ENCODE data around the gene SOWAHA.

Gene SOWAHA

GRCh38 chr5:132766806-132767055, 46.4 kb upstream of the SOWAHA start:
- TF ChIP-seq NFIC (IDR thresholded peaks at IDR 0.05) (no peak), MAX (IDR thresholded peaks at IDR 0.05) (no peak), ZBTB7A (IDR thresholded peaks at IDR 0.05; ENCODE audit: low read depth) (no peak), FOXM1 (IDR thresholded peaks at IDR 0.05; ENCODE audit: borderline replicate concordance, low read depth) (no peak), CREB1 (IDR thresholded peaks at IDR 0.05; ENCODE audit: low read depth) (no peak), CEBPB (IDR thresholded peaks at IDR 0.05) (no peak), TEAD4 (IDR thresholded peaks at IDR 0.05) (no peak), TCF12 (IDR thresholded peaks at IDR 0.05; ENCODE audit: low read depth) (no peak), EGR1 (IDR thresholded peaks at IDR 0.05) (no peak), TAF1 (IDR thresholded peaks at IDR 0.05; ENCODE audit: low read depth) (no peak), YY1 (IDR thresholded peaks at IDR 0.05; ENCODE audit: low read depth) (no peak), REST (IDR thresholded peaks at IDR 0.05; ENCODE audit: low read depth) (no peak), EP300 (IDR thresholded peaks at IDR 0.05; ENCODE audit: borderline replicate concordance) (no peak), RAD21 (IDR thresholded peaks at IDR 0.05; ENCODE audit: low read depth) (no peak)
- TF ChIP-seq, protein P1, sequence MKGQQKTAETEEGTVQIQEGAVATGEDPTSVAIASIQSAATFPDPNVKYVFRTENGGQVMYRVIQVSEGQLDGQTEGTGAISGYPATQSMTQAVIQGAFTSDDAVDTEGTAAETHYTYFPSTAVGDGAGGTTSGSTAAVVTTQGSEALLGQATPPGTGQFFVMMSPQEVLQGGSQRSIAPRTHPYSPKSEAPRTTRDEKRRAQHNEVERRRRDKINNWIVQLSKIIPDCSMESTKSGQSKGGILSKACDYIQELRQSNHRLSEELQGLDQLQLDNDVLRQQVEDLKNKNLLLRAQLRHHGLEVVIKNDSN (IDR thresholded peaks at IDR 0.05), result no peak

- TF ChIP-seq, protein P1 (IDR thresholded peaks at IDR 0.05), result no peak
- TF ChIP-seq CEBPB (IDR thresholded peaks at IDR 0.05) (no peak), NFIC (IDR thresholded peaks at IDR 0.05) (no peak), TAF1 (IDR thresholded peaks at IDR 0.05; ENCODE audit: low read depth) (no peak), REST (IDR thresholded peaks at IDR 0.05; ENCODE audit: low read depth) (no peak), MAX (IDR thresholded peaks at IDR 0.05) (no peak), TEAD4 (IDR thresholded peaks at IDR 0.05) (no peak), RAD21 (IDR thresholded peaks at IDR 0.05; ENCODE audit: low read depth) (no peak), ZBTB7A (IDR thresholded peaks at IDR 0.05; ENCODE audit: low read depth) (no peak), EP300 (IDR thresholded peaks at IDR 0.05; ENCODE audit: borderline replicate concordance) (no peak), CREB1 (IDR thresholded peaks at IDR 0.05; ENCODE audit: low read depth) (no peak)
These were observed 46.0 kb upstream of the SOWAHA start for GRCh38 chr5:132767150-132767549.

DNA sequence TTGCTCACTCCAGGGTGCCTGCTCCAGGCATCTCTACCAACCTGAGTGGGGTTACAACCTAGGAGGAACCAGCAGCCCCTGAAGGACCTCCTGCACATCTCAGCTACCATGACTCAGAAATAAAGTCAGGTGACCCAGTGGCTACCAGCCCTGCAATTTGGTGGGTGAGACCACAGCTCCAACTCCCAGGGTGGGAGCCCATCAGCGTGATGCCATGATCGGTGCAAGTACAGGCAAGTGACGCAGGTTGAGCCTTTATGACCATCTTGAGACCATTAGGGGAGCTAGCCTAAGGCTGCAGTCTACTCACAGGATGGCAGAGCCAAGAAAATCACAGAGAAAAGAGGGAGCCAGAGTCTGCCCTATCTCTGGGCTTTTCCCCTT, 44.6 kb upstream of the SOWAHA start:
- no peak for TF ChIP-seq MAX (IDR thresholded peaks at IDR 0.05)
- TF ChIP-seq CREB1 (IDR thresholded peaks at IDR 0.05; ENCODE audit: low read depth), result no peak
- no peak for TF ChIP-seq CEBPB (IDR thresholded peaks at IDR 0.05)
- TF ChIP-seq REST (IDR thresholded peaks at IDR 0.05; ENCODE audit: low read depth), result no peak
- TF ChIP-seq EGR1 (IDR thresholded peaks at IDR 0.05), result no peak
- TF ChIP-seq RAD21 (IDR thresholded peaks at IDR 0.05; ENCODE audit: low read depth), result no peak
- no peak for TF ChIP-seq EP300 (IDR thresholded peaks at IDR 0.05; ENCODE audit: borderline replicate concordance)
- no peak for TF ChIP-seq TAF1 (IDR thresholded peaks at IDR 0.05; ENCODE audit: low read depth)
- no peak for TF ChIP-seq NFIC (IDR thresholded peaks at IDR 0.05)
- no peak for TF ChIP-seq ZBTB7A (IDR thresholded peaks at IDR 0.05; ENCODE audit: low read depth)
- TF ChIP-seq, protein P1 (IDR thresholded peaks at IDR 0.05), result no peak
- TF ChIP-seq YY1 (IDR thresholded peaks at IDR 0.05; ENCODE audit: low read depth), result no peak
- TF ChIP-seq TCF12 (IDR thresholded peaks at IDR 0.05; ENCODE audit: low read depth), result no peak

GRCh38 chr5:132770476-132771159, 42.5 kb upstream of the SOWAHA start:
- TF ChIP-seq MAX (IDR thresholded peaks at IDR 0.05), result no peak
- TF ChIP-seq REST (IDR thresholded peaks at IDR 0.05; ENCODE audit: low read depth), result no peak
- TF ChIP-seq TCF12 (IDR thresholded peaks at IDR 0.05; ENCODE audit: low read depth), result no peak
- no peak for TF ChIP-seq CREB1 (IDR thresholded peaks at IDR 0.05; ENCODE audit: low read depth)
- TF ChIP-seq TEAD4 (IDR thresholded peaks at IDR 0.05), result no peak
- TF ChIP-seq FOXM1 (IDR thresholded peaks at IDR 0.05; ENCODE audit: borderline replicate concordance, low read depth), result no peak
- no peak for TF ChIP-seq NFIC (IDR thresholded peaks at IDR 0.05)
- no peak for TF ChIP-seq EGR1 (IDR thresholded peaks at IDR 0.05)
- no peak for TF ChIP-seq RAD21 (IDR thresholded peaks at IDR 0.05; ENCODE audit: low read depth)
- TF ChIP-seq ZBTB7A (IDR thresholded peaks at IDR 0.05; ENCODE audit: low read depth), result no peak
- TF ChIP-seq CEBPB (IDR thresholded peaks at IDR 0.05), result no peak
- no peak for TF ChIP-seq YY1 (IDR thresholded peaks at IDR 0.05; ENCODE audit: low read depth)
- no peak for TF ChIP-seq TAF1 (IDR thresholded peaks at IDR 0.05; ENCODE audit: low read depth)
- TF ChIP-seq, protein P1 (IDR thresholded peaks at IDR 0.05), result no peak
- no peak for TF ChIP-seq EP300 (IDR thresholded peaks at IDR 0.05; ENCODE audit: borderline replicate concordance)
